GM20000 (cell line): Measurements from ENCODE around the gene EXD2.
A peak's percentile ranks its signal among the peaks of the same experiment; 100 is the strongest.

Experiments
- DNase-seq: peaks from one replicate; pipeline ENCODE4 v3.0.0; 2012; ENCODE audit warnings: low spot score
- TF ChIP-seq, protein P1 (sequence below): IDR thresholded peaks from 2 replicates; pipeline ENCODE4 v1.5.1; 2012; ENCODE audit warnings: mild to moderate bottlenecking, control low read depth; ENCODE audit errors: extremely low read depth, missing control alignments

The EXD2 gene

DNA sequence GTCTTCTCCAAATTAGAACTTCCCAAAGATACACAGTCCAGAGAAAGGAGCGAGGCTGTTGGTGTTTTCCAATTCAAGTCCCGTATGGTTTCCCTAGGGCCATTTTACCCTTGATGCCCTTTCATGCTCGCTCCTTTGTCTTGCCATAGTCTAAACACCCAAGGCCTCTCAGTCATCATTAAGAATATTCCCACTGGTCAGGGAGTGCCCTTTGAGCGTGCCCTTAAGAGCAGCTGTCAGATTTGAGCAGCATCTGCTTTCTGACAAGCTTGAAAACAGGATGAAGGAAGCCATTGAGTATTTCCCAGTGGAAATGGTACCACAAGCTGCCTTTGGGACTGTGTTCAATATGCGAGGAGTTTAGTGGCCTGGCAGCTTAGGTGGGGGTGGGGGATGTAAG lies 58.3 kb downstream of the EXD2 start:
- no peak for DNase-seq
- TF ChIP-seq, protein P1, sequence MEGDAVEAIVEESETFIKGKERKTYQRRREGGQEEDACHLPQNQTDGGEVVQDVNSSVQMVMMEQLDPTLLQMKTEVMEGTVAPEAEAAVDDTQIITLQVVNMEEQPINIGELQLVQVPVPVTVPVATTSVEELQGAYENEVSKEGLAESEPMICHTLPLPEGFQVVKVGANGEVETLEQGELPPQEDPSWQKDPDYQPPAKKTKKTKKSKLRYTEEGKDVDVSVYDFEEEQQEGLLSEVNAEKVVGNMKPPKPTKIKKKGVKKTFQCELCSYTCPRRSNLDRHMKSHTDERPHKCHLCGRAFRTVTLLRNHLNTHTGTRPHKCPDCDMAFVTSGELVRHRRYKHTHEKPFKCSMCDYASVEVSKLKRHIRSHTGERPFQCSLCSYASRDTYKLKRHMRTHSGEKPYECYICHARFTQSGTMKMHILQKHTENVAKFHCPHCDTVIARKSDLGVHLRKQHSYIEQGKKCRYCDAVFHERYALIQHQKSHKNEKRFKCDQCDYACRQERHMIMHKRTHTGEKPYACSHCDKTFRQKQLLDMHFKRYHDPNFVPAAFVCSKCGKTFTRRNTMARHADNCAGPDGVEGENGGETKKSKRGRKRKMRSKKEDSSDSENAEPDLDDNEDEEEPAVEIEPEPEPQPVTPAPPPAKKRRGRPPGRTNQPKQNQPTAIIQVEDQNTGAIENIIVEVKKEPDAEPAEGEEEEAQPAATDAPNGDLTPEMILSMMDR: no peak

DNA sequence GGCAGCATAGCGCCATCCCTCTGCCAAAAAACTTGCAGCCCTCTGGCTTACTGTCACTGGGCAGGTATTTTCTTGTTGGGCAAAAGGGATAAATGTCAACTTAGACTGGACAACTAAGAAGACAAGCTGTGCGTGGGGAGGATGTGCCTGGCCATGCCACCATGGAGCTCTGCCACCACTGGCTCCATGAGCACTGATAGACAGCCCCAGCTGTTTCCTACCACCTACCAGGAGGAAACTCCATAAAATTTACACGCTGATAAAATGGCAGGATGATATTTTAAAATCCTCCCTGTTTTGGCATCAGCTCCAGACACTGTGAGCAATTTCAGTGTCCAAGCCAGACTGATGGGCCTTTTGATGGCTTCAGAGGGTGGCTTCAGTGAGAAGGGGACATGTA lies 61.6 kb downstream of the EXD2 start:
- TF ChIP-seq, protein P1: no peak
- no peak for DNase-seq

DNA sequence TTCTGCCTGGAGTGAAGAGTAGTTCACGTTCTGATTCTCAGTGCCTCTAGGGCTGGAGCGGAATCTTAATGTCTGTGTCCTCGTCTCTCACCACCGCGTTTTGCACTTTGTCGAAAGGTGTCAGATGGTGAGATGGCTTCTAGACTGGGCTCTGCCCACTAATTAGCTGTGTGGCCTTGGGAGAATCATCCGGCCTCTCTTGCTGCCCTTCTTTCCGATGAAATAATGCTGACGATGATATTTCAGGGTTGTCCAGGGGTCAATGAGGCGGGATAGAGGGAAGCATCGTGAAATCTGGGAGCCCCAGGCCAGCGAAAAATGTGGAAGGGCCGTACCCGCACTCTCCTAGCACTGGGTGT lies 67.8 kb downstream of the EXD2 start:
- TF ChIP-seq, protein P1: no peak
- no peak for DNase-seq

DNA sequence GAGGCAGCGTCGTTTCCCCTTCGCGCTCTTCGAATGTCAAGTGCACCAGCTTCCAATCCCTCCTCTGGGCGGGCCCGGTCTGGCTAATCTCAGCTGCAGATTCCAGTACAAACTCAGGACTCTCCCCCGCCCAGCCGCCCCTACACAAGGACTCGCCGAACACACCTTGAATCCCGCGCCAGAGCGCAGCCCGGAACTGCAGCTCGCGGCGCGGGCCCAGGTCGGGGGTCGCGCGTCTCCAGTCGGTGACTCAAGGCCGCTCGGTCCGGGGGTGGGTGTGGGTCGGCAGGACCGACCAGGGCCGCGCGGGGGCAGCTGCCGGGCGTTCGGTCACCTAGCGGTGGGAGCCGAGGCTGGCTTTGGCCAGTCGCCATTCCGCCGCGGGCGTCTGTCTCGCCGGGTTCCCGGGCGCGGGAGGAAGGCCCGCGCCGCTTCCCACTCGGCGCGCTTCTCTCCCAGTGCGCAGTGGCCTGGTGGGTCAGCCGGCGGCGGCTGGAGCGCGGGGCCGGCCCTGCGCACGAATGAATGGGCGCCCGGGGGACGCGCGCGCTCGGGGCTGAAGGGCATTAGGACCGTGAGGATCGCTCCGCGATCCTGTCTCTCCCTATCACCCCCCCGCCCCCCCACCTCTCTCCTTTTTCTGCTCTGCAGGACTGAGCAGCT lies 68.4 kb downstream of the EXD2 start, which contains the start of gene GALNT16:
TSS of gene GALNT16 (plus strand) at position 632 of the 663 bp plus-strand sequence. CDS start 133 bp downstream, outside the sequence.
- peak; percentile 72 for DNase-seq
- TF ChIP-seq, protein P1: no peak

DNA sequence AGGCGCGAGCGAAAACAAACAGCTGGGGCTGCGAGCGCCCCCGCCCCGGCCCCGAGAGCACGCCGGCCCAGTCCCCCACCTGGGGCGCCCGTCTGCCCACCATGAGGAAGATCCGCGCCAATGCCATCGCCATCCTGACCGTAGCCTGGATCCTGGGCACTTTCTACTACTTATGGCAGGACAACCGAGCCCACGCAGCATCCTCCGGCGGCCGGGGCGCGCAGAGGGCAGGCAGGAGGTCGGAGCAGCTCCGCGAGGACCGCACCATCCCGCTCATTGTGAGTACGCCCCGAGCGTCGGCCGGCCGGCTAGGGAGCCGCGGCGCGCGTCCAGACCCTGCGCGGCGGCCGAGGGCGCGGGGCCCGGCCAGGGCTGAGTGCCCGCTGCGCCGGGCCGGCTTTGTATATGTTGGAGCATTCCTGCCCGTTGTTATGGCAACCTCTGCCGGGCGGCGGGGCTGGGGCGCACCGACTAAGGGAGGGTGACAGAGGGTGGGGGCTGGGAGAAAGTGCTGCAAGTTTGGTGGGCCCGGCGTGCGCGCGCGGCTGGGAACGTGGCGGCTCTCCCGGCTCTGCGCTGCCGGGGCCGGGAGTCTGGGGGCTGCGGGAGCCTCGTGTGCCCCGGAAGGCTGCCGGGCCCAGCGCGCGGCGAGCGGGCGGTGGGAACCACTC lies 69.0 kb downstream of the EXD2 start:
- TF ChIP-seq, protein P1: no peak
- peak; percentile 62 for DNase-seq

DNA sequence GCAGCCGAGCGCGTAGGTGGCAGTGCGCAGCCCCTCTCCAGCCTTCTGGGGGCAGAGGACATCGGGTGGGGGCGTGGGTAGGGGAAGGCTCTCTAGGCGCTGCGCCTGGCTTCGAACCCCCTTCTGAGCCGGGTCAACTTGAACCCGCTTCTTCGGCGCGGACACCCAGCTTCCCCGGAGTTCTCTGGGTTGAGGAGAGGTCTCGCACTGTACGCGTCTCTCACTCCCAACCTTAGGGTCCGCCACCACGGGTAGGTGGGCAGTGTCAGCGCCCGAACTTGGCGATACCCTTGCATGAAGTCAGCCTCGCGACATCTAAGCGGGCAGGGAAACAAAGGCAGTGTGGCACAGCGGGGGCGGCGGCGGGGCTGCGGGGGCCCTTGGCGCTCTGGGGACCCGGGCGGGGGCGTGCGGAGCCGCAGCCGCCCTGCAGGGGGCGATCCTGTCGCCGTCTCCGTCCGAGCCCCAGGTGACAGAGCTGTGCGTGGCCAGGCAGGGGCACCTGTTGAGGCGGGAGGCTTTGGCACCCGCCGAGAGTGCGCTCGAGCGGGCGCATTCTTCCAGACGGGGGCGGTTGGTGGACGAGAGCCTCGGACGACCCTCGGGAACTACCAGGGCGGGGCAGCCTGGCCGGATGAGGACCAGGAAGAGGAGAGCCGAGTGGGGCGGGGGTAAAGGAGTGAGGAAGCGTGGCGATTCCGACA lies 69.7 kb downstream of the EXD2 start:
- peak; percentile 93 for DNase-seq
- TF ChIP-seq, protein P1: peak; percentile 49

DNA sequence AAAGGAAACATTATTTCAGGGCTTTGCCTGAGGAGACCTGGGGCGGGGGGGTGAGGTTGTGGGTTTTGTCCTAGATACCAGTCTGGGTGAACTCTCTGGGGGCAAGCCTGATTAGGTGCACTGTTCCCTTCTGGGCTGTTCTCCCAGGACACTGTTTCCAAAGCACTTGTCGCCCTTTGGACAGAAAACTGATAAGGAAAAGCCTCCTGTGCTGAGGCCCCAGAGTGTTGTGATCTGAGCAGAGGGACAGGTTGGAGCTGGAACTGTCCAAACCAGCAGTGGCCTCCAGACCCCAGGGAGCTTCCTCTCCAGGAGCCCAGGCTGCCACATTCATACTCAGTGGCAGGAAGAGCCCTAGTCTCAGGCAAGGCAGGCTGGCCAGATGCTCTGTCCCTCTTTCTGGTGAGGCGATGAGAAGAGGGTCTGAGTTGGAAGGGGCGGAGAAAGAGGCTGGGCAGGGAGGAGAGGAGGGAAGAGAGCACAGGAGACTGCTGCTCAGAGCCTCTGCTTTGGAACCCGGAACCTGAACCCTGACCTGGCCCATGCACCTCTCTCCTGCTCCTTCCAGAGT lies 70.5 kb downstream of the EXD2 start:
- TF ChIP-seq, protein P1: no peak
- DNase-seq: peak; percentile 29
